ENCODE data around the gene APBB1IP.
"Not testable (repeated sequence)": the region's sequence is repeated elsewhere in the genome, so short reads cannot be mapped to it uniquely, and the experiment has no call there.

Gene APBB1IP

GRCh38 chr10:26567351-26567721, 129.2 kb downstream of the APBB1IP start:
- no peak for DNase-seq

DNA sequence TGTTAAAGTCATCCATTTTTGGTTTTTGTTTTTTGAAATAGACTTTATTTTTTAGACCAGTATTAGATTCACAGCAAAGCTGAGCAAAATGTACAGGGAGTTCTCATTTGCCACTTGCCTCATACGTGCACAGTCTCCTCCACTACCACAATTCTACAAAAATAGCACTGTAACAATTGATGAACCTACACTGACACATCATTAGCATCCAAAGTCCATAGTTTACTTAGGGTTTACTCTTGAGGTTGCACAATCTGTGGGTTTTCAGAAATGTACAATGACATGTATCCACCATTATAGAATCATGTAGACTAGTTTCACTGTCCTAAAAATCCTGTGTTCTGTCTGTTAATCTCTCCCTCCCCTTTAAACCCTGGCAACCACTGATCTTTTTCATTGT, 133.5 kb downstream of the APBB1IP start:
- no peak for DNase-seq

GRCh38 chr10:26573674-26574073, 135.5 kb downstream of the APBB1IP start:
- DNase-seq = no peak

DNA sequence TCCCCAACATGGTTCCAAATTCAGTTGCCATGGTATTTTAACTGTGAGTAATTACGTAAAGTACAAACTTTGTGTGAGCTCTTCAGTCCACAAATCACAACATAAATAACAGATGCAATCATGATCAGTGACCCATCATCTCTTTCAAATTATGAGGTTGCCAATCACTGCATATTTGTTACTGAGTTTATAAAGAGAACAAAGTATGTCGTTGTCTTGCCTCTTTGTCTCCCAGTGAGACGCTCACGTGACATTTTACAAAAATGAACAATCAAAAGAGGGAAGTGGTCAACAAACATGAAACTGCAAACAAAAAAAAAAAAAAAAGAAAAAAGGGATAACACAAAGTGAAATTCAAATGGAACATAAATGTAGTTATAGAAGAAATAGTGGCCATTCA, 136.6 kb downstream of the APBB1IP start:
- no peak for DNase-seq

DNA sequence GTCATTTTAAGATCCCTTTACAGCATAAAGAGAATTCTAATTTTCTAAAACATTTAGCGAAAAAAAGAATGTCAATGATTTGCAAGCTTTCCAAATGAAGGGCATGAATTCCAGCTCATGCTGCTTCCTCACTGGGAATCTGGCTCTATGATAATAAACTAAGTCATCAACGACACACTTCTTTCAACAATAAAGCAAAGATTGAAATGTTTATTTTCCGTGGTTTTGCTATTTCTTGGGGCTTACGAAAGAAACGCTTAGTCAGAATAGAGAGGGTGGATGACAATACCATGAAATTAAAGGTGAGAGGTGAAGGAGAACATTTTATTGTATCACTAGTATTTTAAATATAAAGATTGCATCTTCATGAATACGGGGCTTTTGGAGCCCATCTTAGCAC, 140.2 kb downstream of the APBB1IP start:
- not testable (repeated sequence) for DNase-seq

GRCh38 chr10:26579256-26580063, 141.3 kb downstream of the APBB1IP start:
- DNase-seq = no peak

DNA sequence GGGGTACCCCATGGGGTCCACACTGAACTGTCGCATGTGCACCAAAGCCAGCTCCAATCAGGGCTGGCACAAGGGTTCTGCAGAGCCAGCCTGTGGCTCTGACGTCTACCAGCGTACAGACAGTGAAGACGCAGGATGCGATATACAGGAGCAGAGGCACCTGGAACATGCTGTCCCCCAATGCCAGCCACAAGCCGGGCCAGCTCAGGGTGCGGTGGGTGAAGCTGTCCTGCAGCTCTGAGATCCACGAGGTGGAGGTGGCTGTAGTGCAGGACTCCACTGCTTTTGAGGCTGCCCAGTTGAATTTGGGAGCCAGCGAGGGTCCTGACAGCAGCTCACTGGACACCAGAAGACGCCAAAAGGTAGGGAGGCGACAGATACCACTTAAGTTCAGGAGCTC, 148.1 kb downstream of the APBB1IP start:
- no peak for DNase-seq

DNA sequence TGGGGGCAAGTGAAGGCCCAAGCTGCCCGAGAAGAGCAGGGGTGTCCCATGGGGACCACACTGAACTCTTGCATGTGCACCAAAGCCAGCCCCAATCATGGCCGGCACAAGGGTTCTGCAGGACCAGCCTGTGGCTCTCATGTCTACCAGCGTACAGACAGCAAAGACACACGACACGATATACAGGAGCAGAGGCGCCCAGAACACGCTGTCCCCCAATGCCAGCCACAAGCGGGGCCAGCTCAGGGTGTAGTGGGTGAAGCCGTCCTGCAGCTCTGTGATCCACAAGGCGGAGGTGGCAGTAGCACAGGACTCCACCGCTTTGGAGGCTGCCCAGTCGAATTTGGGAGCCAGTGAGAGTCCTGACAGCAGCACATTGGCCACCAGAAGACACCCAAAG, 150.5 kb downstream of the APBB1IP start:
- no peak for DNase-seq

GRCh38 chr10:26589813-26590212, 151.7 kb downstream of the APBB1IP start:
- not testable (repeated sequence) for DNase-seq

- DNase-seq = no peak
These were observed 155.8 kb downstream of the APBB1IP start for GRCh38 chr10:26593896-26594295.

- DNase-seq = not testable (repeated sequence)
These were observed 165.1 kb downstream of the APBB1IP start for GRCh38 chr10:26603283-26603682.

GRCh38 chr10:26604320-26605093, 166.4 kb downstream of the APBB1IP start:
- DNase-seq = not testable (repeated sequence)

DNA sequence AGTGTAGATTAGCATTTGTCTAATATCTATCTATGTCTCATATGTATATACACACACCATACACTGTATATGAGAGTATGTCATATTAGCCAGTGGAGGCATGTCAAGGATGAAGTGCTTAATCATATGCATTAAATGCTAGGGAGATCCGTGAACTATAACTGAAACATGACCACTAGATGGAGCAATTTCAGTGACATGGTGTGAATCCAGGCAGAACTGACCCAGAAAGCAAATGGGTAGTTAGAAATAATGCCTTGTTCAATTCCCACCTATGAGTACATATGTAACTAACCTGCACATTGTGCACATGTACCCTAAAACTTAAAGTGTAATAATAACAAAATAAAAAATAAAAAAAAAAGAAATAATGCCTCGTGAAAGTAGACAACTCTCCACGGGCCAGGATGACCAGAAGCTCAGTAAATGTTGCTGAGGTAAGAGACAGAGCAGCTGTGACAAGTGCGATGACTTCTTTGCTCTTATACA, 168.3 kb downstream of the APBB1IP start:
- not testable (repeated sequence) for DNase-seq

- no peak for DNase-seq
These were observed 174.2 kb downstream of the APBB1IP start for GRCh38 chr10:26612151-26612915.

All from activated CD8-positive, alpha-beta memory T cell treated with anti-CD3 and anti-CD28 coated beads for 24 hours (primary cell).